ENCODE measurements around the gene CPLX4. TPM values are rescaled to one million over a fixed set of nuclear protein-coding genes. Genes with fewer than 3 reads are reported as not detected.
A peak's percentile ranks its signal among the peaks of the same experiment; 100 is the strongest.

CPLX4 gene
- total and polyA plus RNA-seq, 2 of the 13 experiments (the other 11 are each of a cell fraction or from before 2014, with no cell fraction given), result not detected

- BruUV-seq (replicated peaks), result no TSS peak
- no peaks in the 10 kb centered on the region for H3K9me3 ChIP-seq (ENCODE audit: low read length)
- H3K36me3 ChIP-seq (replicated peaks in 1 of 2; ENCODE audit: control insufficient read depth in 1 of 2, insufficient read depth in 2 of 2, low read length in 2 of 2), result no peaks in the 10 kb centered on the region
- CTCF ChIA-PET (ENCODE audit: low intra/inter-chr PET ratio, low total read pairs), result interaction anchor here (2.0 kb wide), 1 partner anchor 20 kb away, joined by 10 read pairs; no protein-coding TSS in a partner anchor
- H4K20me1 ChIP-seq (ENCODE audit: insufficient read depth, low read length), result no peaks in the 10 kb centered on the region
- peak overlapping the region; percentile 15 for H2AFZ ChIP-seq (ENCODE audit: low read length)
- in situ Hi-C loops (cut with HindIII; ENCODE audit: extremely low pct_ligation_motif_present, low pct_unique_long_range_greater_than_20kb), result loop anchor here (10.0 kb wide), 1 partner anchor 185 kb away; no protein-coding TSS in a partner anchor
- 56% methylated on average over 17 of the region's 17 CpGs for WGBS (ENCODE audit: low lambda C conversion rate)
- peaks cover 11 to 82% of the 10 kb centered on the region in 2 experiments for H3K27me3 ChIP-seq (ENCODE audit: control insufficient read depth in 1 of 2, insufficient read depth in 2 of 2, low read length in 2 of 2)
- intact Hi-C loops (cut with micrococcal nuclease; ENCODE audit: unreplicated experiment), result loop anchor here (2.0 kb wide), 1 partner anchor 21 kb away; no protein-coding TSS in a partner anchor
- DNase-seq (ENCODE audit: low spot score), result no peak
- peak overlapping the region; percentile 75 for H3K4me2 ChIP-seq (ENCODE audit: low read depth, low read length)
- no peak overlapping the region for H3K27ac ChIP-seq (ENCODE audit: extremely low read length, insufficient read depth, low read length)
- H3K4me1 ChIP-seq (ENCODE audit: insufficient read depth, low read length), result no peaks in the 10 kb centered on the region
- no peak for FAIRE-seq
- TF ChIP-seq CBX2 (IDR thresholded peaks at IDR 0.05; ENCODE audit: low read depth, low read length) (0 out of 2 replicates have a peak, but pooled peaks have one; percentile 48), CBX2 (CRISPR knock-in tag; IDR thresholded peaks at IDR 0.05; ENCODE audit: low read depth) (no peak), ZNF644 (CRISPR knock-in tag; IDR thresholded peaks at IDR 0.05; ENCODE audit: low read depth) (no peak), KLF12 (CRISPR knock-in tag; IDR thresholded peaks at IDR 0.05; ENCODE audit: borderline replicate concordance) (0 out of 2 replicates have a peak, but pooled peaks have one; percentile 8)
- POLR2A ChIA-PET, result no interaction called here
- ATAC-seq, result no peak
- H3K4me3 ChIP-seq (replicated peaks in 1 of 3; ENCODE audit: insufficient read depth in 1 of 3, low read depth in 2 of 3, low read length in 3 of 3), result peak overlapping the region in 1 of 3 experiments; percentile 50; a peak in 1 of 6 replicates
- no peaks in the 10 kb centered on the region for H3K79me2 ChIP-seq (ENCODE audit: insufficient read depth, low read length)
- H3K9ac ChIP-seq (ENCODE audit: insufficient read depth, low read depth, low read length), result no peak overlapping the region
These were observed 48.8 kb downstream of the CPLX4 start for GRCh38 chr18:59269563-59270119.

GRCh38 chr18:59268721-59269562, 49.5 kb downstream of the CPLX4 start:
- H3K36me3 ChIP-seq (replicated peaks in 1 of 2; ENCODE audit: control insufficient read depth in 1 of 2, insufficient read depth in 2 of 2, low read length in 2 of 2), result no peaks in the 10 kb centered on the region
- peak; percentile 13 for DNase-seq (ENCODE audit: low spot score)
- no peaks in the 10 kb centered on the region for H4K20me1 ChIP-seq (ENCODE audit: insufficient read depth, low read length)
- no peaks in the 10 kb centered on the region for H3K4me1 ChIP-seq (ENCODE audit: insufficient read depth, low read length)
- peak overlapping the region; percentile 15 for H2AFZ ChIP-seq (ENCODE audit: low read length)
- CTCF ChIA-PET (ENCODE audit: low intra/inter-chr PET ratio, low total read pairs), result interaction anchor here (2.0 kb wide), 1 partner anchor 19 kb away, joined by 10 read pairs; no protein-coding TSS in a partner anchor
- POLR2A ChIA-PET, result no interaction called here
- peak overlapping the region; percentile 30 to 70 (median 53); a peak in 4 of 6 replicates for H3K4me3 ChIP-seq (replicated peaks in 1 of 3; ENCODE audit: insufficient read depth in 1 of 3, low read depth in 2 of 3, low read length in 3 of 3)
- H3K27me3 ChIP-seq (ENCODE audit: control insufficient read depth in 1 of 2, insufficient read depth in 2 of 2, low read length in 2 of 2), result peaks cover 9 to 75% of the 10 kb centered on the region in 2 experiments
- no TSS peak for BruUV-seq (replicated peaks)
- intact Hi-C loops (cut with micrococcal nuclease; ENCODE audit: unreplicated experiment) (loop anchor here (2.0 kb wide), 1 partner anchor 20 kb away; no protein-coding TSS in a partner anchor), in situ Hi-C loops (cut with HindIII; ENCODE audit: extremely low pct_ligation_motif_present, low pct_unique_long_range_greater_than_20kb) (loop anchor here (10.0 kb wide), 1 partner anchor 184 kb away; no protein-coding TSS in a partner anchor)
- peak overlapping the region; percentile 75 for H3K4me2 ChIP-seq (ENCODE audit: low read depth, low read length)
- no peak overlapping the region for H3K9ac ChIP-seq (ENCODE audit: insufficient read depth, low read depth, low read length)
- 10% methylated on average over 18 of the region's 90 CpGs for WGBS (ENCODE audit: low lambda C conversion rate)
- no peak overlapping the region for H3K27ac ChIP-seq (ENCODE audit: extremely low read length, insufficient read depth, low read length)
- no peaks in the 10 kb centered on the region for H3K79me2 ChIP-seq (ENCODE audit: insufficient read depth, low read length)
- H3K9me3 ChIP-seq (ENCODE audit: low read length), result no peaks in the 10 kb centered on the region
- ATAC-seq, result peak; percentile 93
- no peak for FAIRE-seq
- TF ChIP-seq THAP7 (CRISPR knock-in tag; IDR thresholded peaks at IDR 0.05), result no peak
- TF ChIP-seq DRAP1 (CRISPR knock-in tag; IDR thresholded peaks at IDR 0.05), result no peak
- TF ChIP-seq SAP130 (CRISPR knock-in tag; IDR thresholded peaks at IDR 0.05; ENCODE audit: low read depth), result peak; percentile 9; the same call in 1 of the 2 replicates
- no peak for TF ChIP-seq RBFOX2 (IDR thresholded peaks at IDR 0.05; ENCODE audit: low read depth, low read length)
- 0 out of 2 replicates have a peak, but pooled peaks have one; percentile 25 for TF ChIP-seq ZNF691 (CRISPR knock-in tag; IDR thresholded peaks at IDR 0.05; ENCODE audit: borderline replicate concordance, low read depth)
- TF ChIP-seq NCOA5 (CRISPR knock-in tag; IDR thresholded peaks at IDR 0.05), result no peak
- no peak for TF ChIP-seq SATB2 (CRISPR knock-in tag; IDR thresholded peaks at IDR 0.05)
- TF ChIP-seq REPIN1 (CRISPR knock-in tag; IDR thresholded peaks at IDR 0.05; ENCODE audit: borderline replicate concordance, low read depth), result peak; percentile 28; the same call in 1 of the 2 replicates
- no peak for TF ChIP-seq ZNF644 (CRISPR knock-in tag; IDR thresholded peaks at IDR 0.05; ENCODE audit: low read depth)
- peak; percentile 89 for TF ChIP-seq RAD21 (CRISPR knock-in tag; IDR thresholded peaks at IDR 0.05)
- TF ChIP-seq ZNF337 (CRISPR knock-in tag; IDR thresholded peaks at IDR 0.05; ENCODE audit: borderline replicate concordance, low read depth), result no peak
